ENCODE results near the gene SFMBT2.

Gene SFMBT2

GRCh38 chr10:7298495-7298894 is 112.3 kb downstream of the SFMBT2 start:
- no peak for DNase-seq (ENCODE audit: low spot score)

DNA sequence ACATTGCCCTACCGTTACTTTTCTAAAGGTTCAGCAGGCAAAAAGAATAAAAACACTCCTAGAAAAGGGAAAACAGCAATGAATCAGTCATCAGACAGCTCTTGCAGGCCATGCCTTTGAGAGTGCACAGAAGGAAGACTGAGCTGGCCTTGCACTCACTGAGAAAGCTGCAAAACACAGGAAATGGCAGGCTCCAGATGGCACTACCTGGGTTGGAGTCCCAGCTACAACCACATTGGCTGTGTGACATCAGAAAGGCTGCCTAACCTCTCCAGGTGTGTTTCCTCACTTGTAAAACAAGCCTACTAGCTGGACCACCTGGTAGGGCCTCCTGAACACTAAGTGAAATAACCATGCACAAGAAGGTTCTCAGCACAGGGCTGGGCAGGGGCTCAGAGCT is 113.7 kb downstream of the SFMBT2 start:
- no peak for DNase-seq (ENCODE audit: low spot score)

DNA sequence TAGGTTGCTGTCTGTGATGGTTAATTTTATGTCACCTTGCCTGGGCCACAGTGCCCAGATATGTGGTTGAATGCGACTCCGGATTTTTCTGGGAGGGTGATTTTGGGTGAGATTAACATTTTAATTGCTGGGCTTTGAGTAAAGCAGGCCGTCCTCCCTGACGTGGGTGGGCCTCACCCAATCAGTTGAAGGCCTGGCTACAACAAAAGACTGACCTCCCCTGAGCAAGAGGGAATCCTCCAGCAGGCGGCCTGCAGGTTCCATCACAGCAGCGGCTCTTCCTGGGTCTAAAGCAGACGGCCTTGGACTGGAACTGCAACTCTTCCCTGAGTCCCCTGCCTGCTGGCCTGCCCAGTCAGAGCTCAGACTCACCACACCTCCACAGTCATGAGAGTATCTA is 114.2 kb downstream of the SFMBT2 start:
- no peak for DNase-seq (ENCODE audit: low spot score)

DNA sequence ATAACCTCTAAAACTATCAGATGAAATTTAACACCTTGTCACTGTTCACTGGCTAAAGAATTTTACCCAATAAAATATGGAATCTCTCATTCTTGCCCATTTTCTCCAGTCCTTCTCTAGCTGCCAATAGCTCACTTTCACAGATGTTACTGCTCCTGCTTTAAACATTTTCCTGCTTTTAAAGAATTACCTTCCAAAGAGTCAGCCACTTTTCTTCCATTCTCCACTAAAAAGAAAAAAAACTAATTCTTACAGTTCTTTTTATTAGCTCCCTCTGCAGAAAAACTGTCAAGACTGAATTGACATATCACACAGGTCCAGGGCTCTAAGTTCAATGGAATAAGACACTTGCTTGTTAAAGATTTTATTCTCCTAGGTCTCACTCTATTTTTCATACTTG is 114.8 kb downstream of the SFMBT2 start:
- no peak for DNase-seq (ENCODE audit: low spot score)

DNA sequence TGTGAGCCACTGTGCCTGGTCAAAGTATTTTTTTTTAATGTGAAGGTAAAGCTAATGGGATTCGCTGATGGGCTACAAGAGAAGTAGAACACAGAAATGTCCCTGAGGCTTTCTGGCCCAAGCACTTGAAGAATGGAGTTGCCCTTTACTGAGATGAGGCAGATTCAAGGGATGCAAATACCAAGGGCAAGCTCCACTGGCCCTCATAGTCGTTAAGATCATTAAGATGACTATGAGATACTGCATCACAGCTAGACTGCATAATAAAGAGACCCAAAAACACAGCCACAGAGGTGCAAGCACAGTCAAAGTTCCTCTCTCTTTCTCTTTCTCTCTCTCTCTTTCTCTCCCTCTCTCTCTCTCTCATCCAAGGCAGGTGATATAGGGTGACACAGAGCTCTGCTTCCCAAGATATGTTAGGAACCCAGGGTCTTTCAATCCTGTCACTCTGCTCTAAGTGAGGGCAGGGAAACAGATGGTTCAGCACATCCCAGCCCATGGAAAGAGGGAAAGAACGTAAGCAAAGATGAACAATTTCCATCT is 117.4 kb downstream of the SFMBT2 start:
- no peak for DNase-seq (ENCODE audit: low spot score)

DNA sequence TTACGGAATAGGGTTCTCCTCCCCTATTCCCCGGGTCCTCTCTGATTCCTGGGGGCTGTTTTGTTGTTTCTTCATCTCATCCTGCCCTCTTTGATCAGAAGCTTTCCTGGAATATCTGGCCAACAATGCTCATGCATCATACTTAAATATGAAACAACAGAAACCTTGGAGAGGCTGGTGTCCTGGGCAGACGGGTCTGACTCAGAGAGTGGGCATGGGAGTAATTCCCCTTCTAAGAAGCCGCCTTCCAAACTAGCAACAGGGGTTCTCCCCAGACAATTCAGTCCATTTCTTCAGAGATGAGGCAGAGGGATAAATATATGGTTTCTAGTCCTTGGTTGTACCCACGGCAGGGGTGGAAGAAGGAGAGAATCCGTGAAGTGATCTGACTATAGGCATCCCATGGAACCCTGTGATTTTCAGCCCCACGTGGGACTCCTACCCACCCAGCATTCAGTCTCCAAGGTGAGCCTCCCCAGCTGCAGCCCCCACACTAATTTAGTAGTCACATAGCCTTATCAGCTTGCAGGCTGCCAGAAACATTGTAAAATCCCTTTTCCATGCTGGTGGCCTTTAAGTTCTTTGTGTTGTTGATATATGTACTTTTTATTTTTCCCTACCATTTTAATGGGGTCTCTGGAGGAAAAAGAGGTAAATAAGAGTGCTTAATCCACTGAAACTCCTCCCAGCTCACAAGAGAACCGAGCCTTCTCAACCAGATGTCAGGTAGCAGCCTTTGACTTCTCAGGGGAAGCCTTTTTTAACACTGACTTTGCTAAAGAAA is 119.2 kb downstream of the SFMBT2 start:
- no peak for DNase-seq (ENCODE audit: low spot score)

DNA sequence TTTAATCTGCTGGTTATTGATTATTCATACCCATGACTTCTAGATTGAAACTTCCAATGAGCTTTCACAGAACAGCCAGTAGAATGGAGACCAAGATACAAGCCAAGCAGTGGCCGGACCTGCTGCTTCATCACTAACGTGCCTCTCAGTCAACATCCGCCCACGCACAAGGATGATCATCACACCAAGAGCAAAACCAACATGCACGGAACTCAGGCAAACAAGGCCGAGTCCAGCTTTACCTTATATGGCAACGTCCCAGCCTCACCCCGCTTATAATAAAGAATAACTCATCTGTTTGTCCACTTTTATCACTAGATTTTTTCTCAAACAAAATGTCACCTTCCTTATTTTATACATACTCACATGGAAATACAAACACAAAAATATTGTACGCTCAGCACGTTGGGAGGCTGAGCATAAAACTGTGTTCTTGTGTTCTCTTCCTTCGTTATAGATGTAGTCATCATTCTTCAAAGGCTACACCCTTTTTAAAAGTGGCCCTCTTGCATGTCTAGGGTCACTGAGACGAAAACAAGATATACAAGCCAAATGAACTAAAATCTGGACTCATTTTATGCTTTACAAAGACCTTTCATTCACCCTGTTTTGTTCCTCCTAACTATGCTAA is 122.7 kb downstream of the SFMBT2 start:
- no peak for DNase-seq (ENCODE audit: low spot score)

DNA sequence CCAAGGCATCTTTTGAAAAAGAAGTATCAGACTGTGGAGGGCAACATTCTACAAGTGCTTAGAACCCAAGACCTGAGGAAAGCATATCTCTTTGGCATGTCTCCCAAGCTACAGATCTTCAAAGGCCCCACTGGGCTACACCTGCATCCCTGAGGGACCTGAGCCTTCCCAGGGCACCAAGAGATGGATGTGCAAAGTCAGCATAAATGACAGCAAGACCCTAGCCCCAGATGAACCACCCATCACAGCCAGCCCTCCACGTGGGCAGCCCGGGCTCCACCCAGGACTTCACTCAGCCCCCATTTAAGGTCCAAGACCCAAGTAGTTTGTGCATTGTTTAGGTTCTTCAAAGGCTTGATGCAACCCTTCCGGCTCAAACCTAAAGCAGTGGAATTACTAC is 123.5 kb downstream of the SFMBT2 start:
- no peak for DNase-seq (ENCODE audit: low spot score)

GRCh38 chr10:7285522-7286322 is 125.1 kb downstream of the SFMBT2 start:
- peak; percentile 58 for DNase-seq (ENCODE audit: low spot score)

DNA sequence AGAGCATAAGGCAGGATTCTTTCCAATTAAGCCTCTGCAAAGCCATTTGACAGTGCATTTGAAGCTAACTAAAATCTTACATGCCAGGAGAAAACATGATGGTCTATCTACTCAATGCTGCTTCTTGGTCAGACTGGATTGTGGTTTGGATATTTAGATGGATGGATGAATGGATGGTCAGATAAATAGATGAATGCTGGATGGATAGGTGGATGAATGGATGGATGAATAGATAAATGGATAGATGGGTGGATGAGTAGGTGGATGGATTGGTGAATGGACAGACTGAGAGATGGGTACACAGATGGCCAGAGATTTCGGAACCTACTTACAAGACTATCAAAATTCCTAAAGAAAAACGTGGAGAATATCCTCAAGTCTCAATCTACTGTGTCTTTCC is 127.6 kb downstream of the SFMBT2 start:
- DNase-seq (ENCODE audit: low spot score): no peak

DNA sequence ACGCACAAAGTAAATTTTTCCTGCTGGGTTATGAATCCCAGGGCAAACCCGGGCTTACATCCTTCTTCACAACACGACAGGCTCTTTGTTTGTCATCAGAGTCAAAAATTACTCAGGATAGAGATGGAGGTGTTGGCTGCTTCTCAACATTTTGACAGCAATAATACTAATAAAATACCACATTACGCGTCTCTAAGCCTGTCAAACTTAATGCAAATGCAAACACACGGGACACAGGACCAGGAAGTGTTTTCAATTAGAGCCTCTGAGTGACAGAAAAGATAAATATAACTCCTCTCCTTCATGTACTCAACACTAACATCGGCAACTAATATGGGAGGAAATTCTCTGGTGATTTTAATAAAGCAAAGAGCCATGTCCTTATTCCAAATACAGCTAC is 128.4 kb downstream of the SFMBT2 start:
- DNase-seq (ENCODE audit: low spot score): no peak

- no peak for DNase-seq (ENCODE audit: low spot score)
These were observed 129.4 kb downstream of the SFMBT2 start for GRCh38 chr10:7281429-7281828.

GRCh38 chr10:7279303-7279702 is 131.5 kb downstream of the SFMBT2 start:
- no peak for DNase-seq (ENCODE audit: low spot score)

GRCh38 chr10:7277867-7278266 is 133.0 kb downstream of the SFMBT2 start:
- DNase-seq (ENCODE audit: low spot score): no peak

DNA sequence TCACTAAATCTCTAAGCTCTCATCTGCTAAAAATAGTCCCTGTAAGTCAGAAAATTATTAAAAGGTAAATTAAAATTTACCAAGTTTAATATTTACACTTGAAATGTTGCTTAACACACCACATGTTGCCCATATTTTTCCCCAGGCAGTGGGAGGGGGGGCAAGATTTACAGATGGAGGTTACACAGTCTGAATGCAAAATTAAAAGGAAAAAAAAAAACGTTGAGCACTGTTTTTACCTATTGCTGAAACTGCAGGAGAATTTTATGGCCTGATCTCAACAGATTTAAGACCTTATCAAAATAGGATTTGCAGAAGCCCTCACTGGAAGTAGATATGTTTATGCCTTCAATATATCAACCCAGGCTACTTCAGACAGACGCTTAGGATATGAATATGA is 133.4 kb downstream of the SFMBT2 start:
- DNase-seq (ENCODE audit: low spot score): no peak

- no peak for DNase-seq (ENCODE audit: low spot score)
These were observed 134.9 kb downstream of the SFMBT2 start for GRCh38 chr10:7275761-7276440.

DNA sequence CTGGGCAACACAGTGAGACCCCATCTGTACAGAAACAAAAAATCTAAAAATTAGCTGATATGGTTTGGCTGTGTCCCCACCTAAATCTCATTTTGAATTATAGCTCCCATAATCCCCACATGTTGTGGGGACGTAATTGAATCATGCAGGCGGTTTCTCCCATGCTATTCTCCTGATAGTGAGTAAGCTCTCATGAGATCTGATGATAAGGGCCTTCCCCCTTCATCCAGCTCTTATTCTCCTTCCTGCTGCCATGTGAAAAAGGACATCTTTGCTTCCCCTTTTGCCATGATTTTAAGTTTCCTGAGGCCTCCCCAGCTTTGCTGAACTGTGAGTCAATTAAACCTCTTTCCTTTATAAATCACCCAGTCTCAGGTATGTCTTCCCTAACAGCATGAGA is 136.5 kb downstream of the SFMBT2 start:
- DNase-seq (ENCODE audit: low spot score): no peak

- peak; percentile 53 for DNase-seq (ENCODE audit: low spot score)
These were observed 138.8 kb downstream of the SFMBT2 start for GRCh38 chr10:7272008-7272407.

GRCh38 chr10:7269988-7270387 is 140.8 kb downstream of the SFMBT2 start:
- DNase-seq (ENCODE audit: low spot score): no peak

- no peak for DNase-seq (ENCODE audit: low spot score)
These were observed 143.7 kb downstream of the SFMBT2 start for GRCh38 chr10:7267142-7267541.

- DNase-seq (ENCODE audit: low spot score): no peak
These were observed 145.3 kb downstream of the SFMBT2 start for GRCh38 chr10:7265396-7266123.

Measured in activated CD4-positive, alpha-beta T cell treated with anti-CD3 and anti-CD28 coated beads, Interleukin-2, Interleukin-4, amounts not matched to agents 100 ng/mL and 50 ng/mL, durations not matched to agents 16 hours and 8 hours (primary cell).